GM18499 (cell line): ENCODE measurements around the gene SAMSN1.

Experiments
- ATAC-seq: cut with Tn5 transposase; IDR thresholded peaks from one replicate; pipeline ENCODE4 v1.9.1; 2021; ENCODE audit warnings: moderate number of reproducible peaks; ENCODE audit not compliant: insufficient read depth, unreplicated experiment

Gene SAMSN1

GRCh38 chr21:14491269-14491681, 54.8 kb downstream of the SAMSN1 start:
- no peak for ATAC-seq

- no peak for ATAC-seq
These were observed 57.4 kb downstream of the SAMSN1 start for GRCh38 chr21:14488672-14489204.

- peak; percentile 54 for ATAC-seq
These were observed 58.4 kb downstream of the SAMSN1 start for GRCh38 chr21:14487490-14488432.

- no peak for ATAC-seq
These were observed 59.2 kb downstream of the SAMSN1 start for GRCh38 chr21:14486869-14487268.

GRCh38 chr21:14484188-14485009, 61.7 kb downstream of the SAMSN1 start:
- ATAC-seq, result no peak

- ATAC-seq, result no peak
These were observed 62.8 kb downstream of the SAMSN1 start for GRCh38 chr21:14483296-14483695.

- no peak for ATAC-seq
These were observed 64.0 kb downstream of the SAMSN1 start for GRCh38 chr21:14482165-14482564.

GRCh38 chr21:14480411-14481031, 65.6 kb downstream of the SAMSN1 start:
- no peak for ATAC-seq

- no peak for ATAC-seq
These were observed 66.8 kb downstream of the SAMSN1 start for GRCh38 chr21:14479241-14479786.

- ATAC-seq, result no peak
These were observed 68.3 kb downstream of the SAMSN1 start for GRCh38 chr21:14477841-14478240.

GRCh38 chr21:14477133-14477532, 69.0 kb downstream of the SAMSN1 start:
- ATAC-seq, result no peak

GRCh38 chr21:14474995-14475394, 71.1 kb downstream of the SAMSN1 start:
- ATAC-seq, result no peak

GRCh38 chr21:14469641-14470040, 76.5 kb downstream of the SAMSN1 start:
- ATAC-seq, result no peak

GRCh38 chr21:14466715-14467114, 79.4 kb downstream of the SAMSN1 start:
- ATAC-seq, result no peak

GRCh38 chr21:14457762-14458161, 88.4 kb downstream of the SAMSN1 start:
- ATAC-seq, result no peak

GRCh38 chr21:14456911-14457310, 89.2 kb downstream of the SAMSN1 start:
- ATAC-seq, result no peak

- ATAC-seq, result peak; percentile 64
These were observed 91.8 kb downstream of the SAMSN1 start for GRCh38 chr21:14454016-14455009.

- peak; percentile 66 for ATAC-seq
These were observed 92.6 kb downstream of the SAMSN1 start for GRCh38 chr21:14453339-14454015.
